HepG2 (cell line): Measurements from ENCODE around the gene SEBOX. TPM values are rescaled to one million over a fixed set of nuclear protein-coding genes. Genes with fewer than 3 reads are reported as not detected.

Experiments
- ATAC-seq: fragments of 200-7000 bp; cut with Tn5 transposase; 3 replicates; pipeline ENCODE4 v1.9.1; 2020; ENCODE audit warnings: mild to moderate bottlenecking, moderate library complexity
- BruUV-seq: library from RNA; stranded (reverse); fragments of 400-500 nt; replicated peaks from 2 replicates; lab custom pipeline; 2021; lab: Mats Ljungman, UMichigan
- CTCF ChIA-PET: fragments of 300-600 bp; formaldehyde crosslinking; extraction: SDS; loops from one replicate; lab custom pipeline; 2021; ENCODE audit warnings: low total read pairs, inconsistent platforms, low intra/inter-chr PET ratio; lab: Yijun Ruan, JAX
- POLR2A ChIA-PET: fragments of 350-600 bp; sonication (Branson Sonifier 250); formaldehyde crosslinking; loops from one replicate; lab custom pipeline; 2020; ENCODE audit warnings: antibody characterized with exemption, inconsistent platforms; lab: Yijun Ruan, JAX
- DNase-seq: peaks from one replicate; pipeline ENCODE4 v3.0.0-alpha.2; 2015; ENCODE audit warnings: low spot score
- FAIRE-seq: peaks from 3 replicates; lab custom pipeline; 2011; peaks lifted over from hg19 to GRCh38; lab: Jason Lieb, UNC
- H2AFZ ChIP-seq: one replicate; pipeline ENCODE4 v1.6.1; 2011; ENCODE audit warnings: low read length, inconsistent platforms
- H3K27ac ChIP-seq: fragments of 300-600 bp; 3 replicates; pipeline ENCODE4 v1.8.0; 2011; ENCODE audit warnings: mixed run types, mild to moderate bottlenecking, mixed read lengths, low read length, inconsistent platforms; ENCODE audit not compliant: insufficient read depth; ENCODE audit errors: extremely low read length
- H3K27me3 ChIP-seq, 2 experiments: fragments of 200-600 bp in 1 of 2; 2 replicates in 1 of 2; 3 replicates in 1 of 2; pipeline versions ENCODE4 v1.6.0 to v1.8.0; 2011; ENCODE audit warnings: low read length in 2 of 2, mild to moderate bottlenecking in 2 of 2, moderate library complexity in 2 of 2, inconsistent platforms in 1 of 2; ENCODE audit not compliant: insufficient read depth in 2 of 2, control insufficient read depth in 1 of 2
- H3K36me3 ChIP-seq, 2 experiments: fragments of 200-600 bp in 1 of 2; replicated peaks in 1 of 2; 2 replicates in 1 of 2; 3 replicates in 1 of 2; pipeline versions ENCODE4 v1.5.1 to v1.8.0; 2011; ENCODE audit warnings: low read length in 2 of 2, inconsistent platforms in 1 of 2; ENCODE audit not compliant: insufficient read depth in 2 of 2, control insufficient read depth in 1 of 2
- H3K4me1 ChIP-seq: 2 replicates; pipeline ENCODE4 v1.5.1; 2012; ENCODE audit warnings: low read length, inconsistent platforms; ENCODE audit not compliant: insufficient read depth
- H3K4me2 ChIP-seq: 2 replicates; pipeline ENCODE4 v1.6.0; 2011; ENCODE audit warnings: low read depth, low read length, inconsistent platforms
- H3K4me3 ChIP-seq, 3 experiments: fragments of 200-600 bp in 1 of 3; sonication (generic), shearing (Covaris generic) in 1 of 3; replicated peaks in 1 of 3; 2 replicates each; pipeline ENCODE4 v1.5.1; 2011 to 2016; ENCODE audit warnings: low read length in 3 of 3, inconsistent platforms in 2 of 3, low read depth in 2 of 3, mild to moderate bottlenecking in 2 of 3, control low read depth in 1 of 3, mixed read lengths in 1 of 3; ENCODE audit not compliant: insufficient read depth in 1 of 3
- H3K79me2 ChIP-seq: one replicate; pipeline ENCODE4 v1.6.1; 2011; ENCODE audit warnings: low read length, inconsistent platforms; ENCODE audit not compliant: insufficient read depth
- H3K9ac ChIP-seq: 2 replicates; pipeline ENCODE4 v1.6.0; 2011; ENCODE audit warnings: mild to moderate bottlenecking, low read depth, low read length, inconsistent platforms; ENCODE audit not compliant: insufficient read depth
- H3K9me3 ChIP-seq: 2 replicates; pipeline ENCODE4 v1.5.1; 2012; ENCODE audit warnings: mild to moderate bottlenecking, low read length
- H4K20me1 ChIP-seq: 2 replicates; pipeline ENCODE4 v1.6.0; 2011; ENCODE audit warnings: inconsistent platforms, mild to moderate bottlenecking, low read length, moderate library complexity; ENCODE audit not compliant: insufficient read depth
- AKNA ChIP-seq: sonication (generic); formaldehyde crosslinking; IDR thresholded peaks from 2 replicates; pipeline ENCODE4 v1.4.0; 2020; ENCODE audit warnings: missing genetic modification reagents, borderline replicate concordance
- CHCHD3 ChIP-seq: sonication (generic); formaldehyde crosslinking; IDR thresholded peaks from 2 replicates; pipeline ENCODE4 v1.8.0; 2022; ENCODE audit warnings: mild to moderate bottlenecking, missing genetic modification reagents, moderate library complexity
- DR1 ChIP-seq: sonication (generic); formaldehyde crosslinking; IDR thresholded peaks from 2 replicates; pipeline ENCODE4 v1.8.0; 2021; ENCODE audit warnings: mild to moderate bottlenecking, missing genetic modification reagents, inconsistent platforms
- FIP1L1 ChIP-seq: fragments of 200-400 bp; formaldehyde crosslinking; IDR thresholded peaks from 2 replicates; pipeline ENCODE4 v1.6.1; 2018; ENCODE audit warnings: low read depth, mild to moderate bottlenecking, low read length, moderate library complexity, borderline replicate concordance; ENCODE audit not compliant: insufficient read depth
- KLF16 ChIP-seq, 2 experiments: sonication (generic) in 1 of 2; formaldehyde crosslinking in 1 of 2; IDR thresholded peaks; 2 replicates each; pipeline versions ENCODE4 v1.6.1 to v1.8.0; 2016 to 2023; ENCODE audit warnings: missing genetic modification reagents in 2 of 2, missing compliant biosample characterization in 1 of 2
- KMT2B ChIP-seq: IDR thresholded peaks from 2 replicates; pipeline ENCODE4 v1.6.1; 2016; ENCODE audit warnings: missing genetic modification reagents, missing compliant biosample characterization
- NFYB ChIP-seq: sonication (generic); formaldehyde crosslinking; IDR thresholded peaks from 2 replicates; pipeline ENCODE4 v1.4.0; 2020; ENCODE audit warnings: missing genetic modification reagents
- PAF1 ChIP-seq: IDR thresholded peaks from 2 replicates; pipeline ENCODE4 v1.6.1; 2016; ENCODE audit warnings: missing genetic modification reagents, missing compliant biosample characterization
- POLR2A ChIP-seq, 2 experiments: IDR thresholded peaks; 2 replicates each; pipeline ENCODE4 v1.6.1; 2011; ENCODE audit warnings: low read depth in 2 of 2, low read length in 2 of 2, mild to moderate bottlenecking in 1 of 2, moderate library complexity in 1 of 2; ENCODE audit not compliant: insufficient read depth in 1 of 2
- PRDM10 ChIP-seq: sonication (generic); formaldehyde crosslinking; IDR thresholded peaks from 2 replicates; pipeline ENCODE4 v1.4.0; 2020; ENCODE audit warnings: low read depth, missing genetic modification reagents
- TCF7L2 ChIP-seq: IDR thresholded peaks from 2 replicates; pipeline ENCODE4 v1.6.1; 2011; ENCODE audit warnings: mild to moderate bottlenecking, low read depth, low read length, moderate library complexity
- TMF1 ChIP-seq: sonication (generic); formaldehyde crosslinking; IDR thresholded peaks from 2 replicates; pipeline ENCODE4 v1.8.1; 2022; ENCODE audit warnings: low read depth, missing genetic modification reagents
- TRIM24 ChIP-seq: sonication (generic); formaldehyde crosslinking; IDR thresholded peaks from 2 replicates; pipeline ENCODE4 v1.8.0; 2022; ENCODE audit warnings: mild to moderate bottlenecking, missing genetic modification reagents
- ZFP37 ChIP-seq: sonication (generic); formaldehyde crosslinking; IDR thresholded peaks from 2 replicates; pipeline ENCODE4 v1.4.0; 2020; ENCODE audit warnings: missing genetic modification reagents, borderline replicate concordance
- ZMYM4 ChIP-seq: sonication (generic); formaldehyde crosslinking; IDR thresholded peaks from 2 replicates; pipeline ENCODE4 v1.8.1; 2023; ENCODE audit warnings: mild to moderate bottlenecking, missing genetic modification reagents
- ZNF205 ChIP-seq: IDR thresholded peaks from 2 replicates; pipeline ENCODE4 v1.6.1; 2018; ENCODE audit warnings: missing biosample characterization, missing genetic modification reagents
- ZNF614 ChIP-seq: IDR thresholded peaks from 2 replicates; pipeline ENCODE4 v1.6.1; 2018; ENCODE audit warnings: missing biosample characterization, missing genetic modification reagents, inconsistent platforms, borderline replicate concordance
- ZSCAN30 ChIP-seq: sonication (generic); formaldehyde crosslinking; IDR thresholded peaks from 2 replicates; pipeline ENCODE4 v1.5.0; 2020; ENCODE audit warnings: mild to moderate bottlenecking, missing genetic modification reagents
- WGBS: methylation state at CpG from one replicate; pipeline ENCODE4 v1.1.6; 2017; ENCODE audit warnings: low lambda C conversion rate; 5-methylcytosine and 5-hydroxymethylcytosine counted together
- in situ Hi-C: cut with HindIII; loops from 2 replicates; pipeline ENCODE4 v1.10.0; 2017; ENCODE audit warnings: low pct_unique_long_range_greater_than_20kb; ENCODE audit not compliant: extremely low pct_ligation_motif_present
- intact Hi-C: fragments of 100-400 bp; cut with micrococcal nuclease; formaldehyde crosslinking; loops from one replicate; pipeline ENCODE4 v1.10.0; 2022; ENCODE audit not compliant: unreplicated experiment
- polyA plus RNA-seq, 8 experiments: library from polyadenylated mRNA; depleted of rRNA in 3 of 8; stranded (reverse) in 7 of 8; unstranded in 1 of 8; fragments of >200 nt; fragmentation: Illumina TruSeq in 4 of 8; extraction: Trizol in 4 of 8; gene quantifications; 2 replicates each; pipeline versions ENCODE4 v1.2.1 to v1.2.3, GENCODE V29; 2011 to 2016; ENCODE audit warnings: low read depth in 4 of 8, missing spikeins in 1 of 8, mixed read lengths in 1 of 8; ENCODE audit not compliant: insufficient read depth in 1 of 8
- total RNA-seq, 5 experiments: library from RNA; depleted of rRNA; stranded (reverse); fragments of >200 nt; fragmentation: Illumina TruSeq; extraction: Trizol; gene quantifications; 2 replicates each; pipeline ENCODE4 v1.2.3, GENCODE V29; 2016; ENCODE audit warnings: low read depth in 1 of 5

SEBOX gene
- total and polyA plus RNA-seq, 2 of the 13 experiments (the other 11 are each of a cell fraction or from before 2014, with no cell fraction given), result not detected

GRCh38 chr17:28391401-28391800, 26.4 kb upstream of the SEBOX start:
- no peak overlapping the region for H3K9ac ChIP-seq
- H3K79me2 ChIP-seq, result no peaks in the 10 kb centered on the region
- no peaks in the 10 kb centered on the region for H4K20me1 ChIP-seq
- ChIA-PET CTCF (no interaction called here), POLR2A (interaction anchor here (1.4 to 1.7 kb wide), 2 partner anchors 13 to 21 kb away, joined by 4 to 6 read pairs; partner anchors contain the start of gene VTN)
- intact Hi-C loops, result no loop called here
- no peaks in the 10 kb centered on the region for H3K4me1 ChIP-seq
- H3K9me3 ChIP-seq, result no peaks in the 10 kb centered on the region
- no peak for FAIRE-seq
- no peak overlapping the region for H2AFZ ChIP-seq
- no peak overlapping the region for H3K27ac ChIP-seq
- no peak for DNase-seq
- in situ Hi-C loops, result no loop called here
- H3K4me2 ChIP-seq, result no peak overlapping the region
- BruUV-seq, result no TSS peak
- H3K4me3 ChIP-seq, result no peak overlapping the region
- no peaks in the 10 kb centered on the region for H3K27me3 ChIP-seq
- ATAC-seq, result no peak
- WGBS, result 39% methylated on average over 2 of the region's 2 CpGs
- H3K36me3 ChIP-seq, result no peaks in the 10 kb centered on the region
- TF ChIP-seq PRDM10 (no peak), CHCHD3 (CRISPR knock-in tag) (no peak), TCF7L2 (no peak), PAF1 (CRISPR knock-in tag) (no peak), AKNA (CRISPR knock-in tag) (no peak), FIP1L1 (no peak), NFYB (CRISPR knock-in tag) (no peak), KMT2B (no peak), ZFP37 (CRISPR knock-in tag) (no peak), DR1 (CRISPR knock-in tag) (no peak), POLR2A (IDR thresholded peaks at IDR 0.05; ENCODE audit: insufficient read depth in 1 of 2, low read depth in 2 of 2, low read length in 2 of 2) (no peak), ZNF614 (CRISPR knock-in tag) (no peak), TRIM24 (no peak), TMF1 (CRISPR knock-in tag) (no peak), KLF16 (CRISPR knock-in tag; IDR thresholded peaks at IDR 0.05) (no peak), ZMYM4 (no peak), ZSCAN30 (CRISPR knock-in tag) (no peak), ZNF205 (no peak)
